MCF 10A (cell line): ENCODE measurements around the gene CCDC177. TPM values are rescaled to one million over a fixed set of nuclear protein-coding genes. Genes with fewer than 3 reads are reported as not detected.

Experiments used
- BruUV-seq: library from RNA; stranded (reverse); fragments of 400-500 nt; replicated peaks from 2 replicates; lab custom pipeline; 2021; lab: Mats Ljungman, UMichigan
- CTCF ChIA-PET: fragments of 300-600 bp; sonication (Branson Sonifier 250); formaldehyde crosslinking; extraction: SDS; loops from one replicate; lab custom pipeline; 2021; ENCODE audit warnings: antibody characterized with exemption, inconsistent platforms; lab: Yijun Ruan, JAX
- POLR2A ChIA-PET: fragments of 300-600, 350-650 bp; sonication (Branson Sonifier 250); formaldehyde crosslinking; extraction: SDS; loops from one replicate; lab custom pipeline; 2020; ENCODE audit warnings: antibody characterized with exemption, inconsistent platforms; lab: Yijun Ruan, JAX
- DNase-seq: peaks from one replicate; pipeline ENCODE4 v3.0.0-alpha.2; 2018; ENCODE audit not compliant: unreplicated experiment
- H3K27ac Mint-ChIP-seq: one replicate; pipeline ENCODE4 v1.8.0; 2022; ENCODE audit warnings: mild to moderate bottlenecking, low read depth, mixed read lengths; ENCODE audit not compliant: unreplicated experiment
- H3K27me3 Mint-ChIP-seq: one replicate; pipeline ENCODE4 v1.8.0; 2022; ENCODE audit warnings: mixed read lengths; ENCODE audit not compliant: insufficient read depth, unreplicated experiment
- H3K36me3 Mint-ChIP-seq: one replicate; pipeline ENCODE4 v1.8.0; 2022; ENCODE audit warnings: mild to moderate bottlenecking, moderate library complexity, mixed read lengths; ENCODE audit not compliant: insufficient read depth, unreplicated experiment
- H3K4me1 Mint-ChIP-seq: one replicate; pipeline ENCODE4 v1.8.0; 2022; ENCODE audit warnings: mixed read lengths; ENCODE audit not compliant: insufficient read depth, unreplicated experiment
- H3K4me3 Mint-ChIP-seq: one replicate; pipeline ENCODE4 v1.8.0; 2022; ENCODE audit warnings: mild to moderate bottlenecking, moderate library complexity, mixed read lengths; ENCODE audit not compliant: unreplicated experiment
- H3K9me3 Mint-ChIP-seq: one replicate; pipeline ENCODE4 v1.8.0; 2022; ENCODE audit warnings: mixed read lengths; ENCODE audit not compliant: unreplicated experiment
- CTCF ChIP-seq: fragments of 200-600 bp; IDR thresholded peaks from one replicate; pipeline ENCODE4 v1.8.0; 2022; ENCODE audit warnings: antibody characterized with exemption, mild to moderate bottlenecking; ENCODE audit not compliant: unreplicated experiment
- intact Hi-C: fragments of 100-400 bp; cut with micrococcal nuclease; formaldehyde crosslinking; loops from 2 replicates; pipeline ENCODE4 v1.14.1; 2022
- total RNA-seq: library from RNA; stranded (reverse); gene quantifications from 2 replicates; pipeline ENCODE4 v1.2.3, GENCODE V29; 2022

Gene CCDC177
- total RNA-seq, 1 experiment from 2014 or later: not detected

DNA sequence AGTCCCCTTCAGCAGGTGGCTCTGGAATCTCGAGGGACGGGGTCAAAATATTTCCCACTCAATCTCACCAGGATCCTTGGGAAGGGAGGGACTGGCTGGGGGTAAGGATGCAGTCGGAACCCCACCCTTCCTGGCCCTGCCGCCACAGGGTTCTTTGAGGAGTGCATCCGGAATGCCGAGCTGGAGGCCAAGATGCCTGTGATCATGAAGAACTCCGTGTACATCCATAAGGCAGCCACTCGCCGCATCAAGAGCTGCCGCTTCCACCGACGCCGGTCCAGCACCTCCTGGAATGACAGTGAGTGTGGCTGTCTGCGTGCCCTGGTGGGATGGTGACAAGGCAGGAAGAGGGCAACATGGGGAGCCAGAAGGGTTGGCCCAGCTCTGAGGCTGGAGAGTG, 47.0 kb downstream of the CCDC177 start:
- intact Hi-C loops: no loop called here
- DNase-seq: no peak
- TF ChIP-seq CTCF: no peak
- BruUV-seq: no TSS peak
- H3K4me3 Mint-ChIP-seq: no peak overlapping the region
- H3K36me3 Mint-ChIP-seq: no peaks in the 10 kb centered on the region
- no peaks in the 10 kb centered on the region for H3K9me3 Mint-ChIP-seq
- POLR2A ChIA-PET: interaction anchor here (0.6 kb wide), 1 partner anchor 130 kb away, joined by 3 read pairs; no protein-coding TSS in a partner anchor
- H3K4me1 Mint-ChIP-seq: no peaks in the 10 kb centered on the region
- CTCF ChIA-PET: interaction anchor here (0.6 to 2.0 kb wide), 6 partner anchors 11 to 217 kb away, joined by 3 to 9 read pairs (median 3); partner anchors contain the start of gene CCDC177
- no peak overlapping the region for H3K27ac Mint-ChIP-seq
- peaks cover 20% of the 10 kb centered on the region for H3K27me3 Mint-ChIP-seq

DNA sequence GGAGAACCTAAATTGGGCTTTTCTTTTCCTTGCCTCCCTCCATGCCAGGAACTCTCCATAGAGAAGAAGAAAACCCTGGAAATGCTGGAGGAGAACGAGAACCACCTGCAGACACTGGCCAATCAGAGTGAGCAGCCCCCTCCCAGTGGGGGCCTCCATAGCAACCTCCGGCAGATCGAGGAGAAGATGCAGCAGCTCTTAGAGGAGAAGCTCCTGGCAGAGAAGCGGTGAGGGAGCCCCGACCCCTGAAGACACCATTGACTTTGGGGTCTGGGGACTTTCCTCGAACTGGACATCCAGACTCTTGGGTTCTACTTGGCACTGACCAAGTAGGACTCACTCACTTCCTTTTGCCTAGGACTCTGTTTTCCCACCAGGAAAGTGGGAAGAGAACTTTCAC, 48.8 kb downstream of the CCDC177 start:
- no TSS peak for BruUV-seq

GRCh38 chr14:69522026-69522425, 52.6 kb downstream of the CCDC177 start:
- intact Hi-C loops: no loop called here
- Mint-ChIP-seq H3K9me3 (no peaks in the 10 kb centered on the region), H3K27me3 (peaks cover 43% of the 10 kb centered on the region), H3K4me3 (no peak overlapping the region), H3K27ac (no peak overlapping the region), H3K4me1 (no peaks in the 10 kb centered on the region), H3K36me3 (no peaks in the 10 kb centered on the region)
- no TSS peak for BruUV-seq
- no peak for TF ChIP-seq CTCF
- no peak for DNase-seq
- ChIA-PET POLR2A (no interaction called here), CTCF (no interaction called here)

More for the DNA sequence above, 48.8 kb downstream of the CCDC177 start:
- no peak overlapping the region for H3K27ac Mint-ChIP-seq
- intact Hi-C loops: no loop called here
- no peaks in the 10 kb centered on the region for H3K9me3 Mint-ChIP-seq
- ChIA-PET POLR2A (no interaction called here), CTCF (interaction anchor here (1.6 kb wide), 1 partner anchor 49 kb away, joined by 4 read pairs; no protein-coding TSS in a partner anchor)
- TF ChIP-seq CTCF: no peak
- H3K36me3 Mint-ChIP-seq: no peaks in the 10 kb centered on the region
- no peak overlapping the region for H3K4me3 Mint-ChIP-seq
- peaks cover 20% of the 10 kb centered on the region for H3K27me3 Mint-ChIP-seq
- DNase-seq: no peak
- no peaks in the 10 kb centered on the region for H3K4me1 Mint-ChIP-seq

Other genes starting within 250 kb of the CCDC177 start
- gene ERH, start 176.6 kb downstream of the CCDC177 start, total RNA-seq: 245 and 279 TPM in 2 replicates
- 69.7 and 71.3 TPM in 2 replicates for gene SLC39A9, start 176.2 kb downstream of the CCDC177 start, total RNA-seq
- 0.05 TPM in 1 of 2 replicates, not detected in the other for gene PLEKHD1, start 90.1 kb downstream of the CCDC177 start, total RNA-seq
- 27.7 and 32.1 TPM in 2 replicates for gene SUSD6, start 36.7 kb upstream of the CCDC177 start, total RNA-seq
- gene SRSF5, start 192.3 kb upstream of the CCDC177 start, total RNA-seq: 281 and 316 TPM in 2 replicates
- gene SLC10A1, start 222.4 kb upstream of the CCDC177 start, total RNA-seq: not detected in 2 replicates